Mesendoderm (in vitro differentiated cells): ENCODE data around the gene LAMA4.

Experiments used
- DNase-seq: peaks from one replicate; pipeline ENCODE4 v3.0.0; 2013
- H2AK5ac ChIP-seq: 2 replicates; pipeline ENCODE4 v1.6.1; 2013; ENCODE audit warnings: low read length, inconsistent platforms
- H2BK120ac ChIP-seq: 2 replicates; pipeline ENCODE4 v1.6.1; 2013; ENCODE audit warnings: low read depth, mild to moderate bottlenecking, low read length, moderate library complexity, mixed read lengths
- H2BK15ac ChIP-seq: replicated peaks from 2 replicates; pipeline ENCODE4 v1.6.1; 2013; ENCODE audit warnings: low read depth, mild to moderate bottlenecking, moderate library complexity
- H2BK5ac ChIP-seq: 2 replicates; pipeline ENCODE4 v1.6.1; 2013; ENCODE audit warnings: low read length, inconsistent platforms
- H3K18ac ChIP-seq: 2 replicates; pipeline ENCODE4 v1.6.1; 2013; ENCODE audit warnings: mild to moderate bottlenecking, low read length, mixed read lengths
- H3K23ac ChIP-seq: one replicate; pipeline ENCODE4 v1.6.1; 2013; ENCODE audit warnings: low read length
- H3K27ac ChIP-seq: 2 replicates; pipeline ENCODE4 v1.5.1; 2013; ENCODE audit warnings: low read depth, mild to moderate bottlenecking, inconsistent platforms, low read length, moderate library complexity
- H3K27me3 ChIP-seq: 2 replicates; pipeline ENCODE4 v1.6.1; 2013; ENCODE audit warnings: low read length, control low read depth, mild to moderate bottlenecking, inconsistent platforms; ENCODE audit not compliant: insufficient read depth, poor library complexity
- H3K36me3 ChIP-seq: 2 replicates; pipeline ENCODE4 v1.6.1; 2013; ENCODE audit warnings: low read length, inconsistent platforms; ENCODE audit not compliant: control insufficient read depth, insufficient read depth
- H3K4ac ChIP-seq: one replicate; pipeline ENCODE4 v1.6.1; 2013; ENCODE audit warnings: low read depth, mild to moderate bottlenecking, low read length, moderate library complexity
- H3K4me1 ChIP-seq: 2 replicates; pipeline ENCODE4 v1.6.1; 2013; ENCODE audit warnings: low read depth, low read length, inconsistent platforms; ENCODE audit not compliant: control insufficient read depth
- H3K4me2 ChIP-seq: 2 replicates; pipeline ENCODE4 v1.6.1; 2013; ENCODE audit warnings: low read length
- H3K4me3 ChIP-seq: 2 replicates; pipeline ENCODE4 v1.5.1; 2013; ENCODE audit warnings: mild to moderate bottlenecking, low read length
- H3K56ac ChIP-seq: one replicate; pipeline ENCODE4 v1.6.1; 2013; ENCODE audit warnings: low read length
- H3K79me1 ChIP-seq: 2 replicates; pipeline ENCODE4 v1.6.1; 2013; ENCODE audit warnings: low read length, inconsistent platforms
- H3K79me2 ChIP-seq: 2 replicates; pipeline ENCODE4 v1.6.1; 2013; ENCODE audit warnings: mild to moderate bottlenecking, low read length; ENCODE audit not compliant: control insufficient read depth, insufficient read depth
- H3K9ac ChIP-seq: 2 replicates; pipeline ENCODE4 v1.6.1; 2013; ENCODE audit warnings: low read length, inconsistent platforms
- H4K5ac ChIP-seq: one replicate; pipeline ENCODE4 v1.6.1; 2013; ENCODE audit warnings: low read length
- H4K8ac ChIP-seq: one replicate; pipeline ENCODE4 v1.6.1; 2013; ENCODE audit warnings: low read depth, mild to moderate bottlenecking, control low read depth, low read length, moderate library complexity
- WGBS: extraction: QIAGEN DNeasy Blood & Tissue Kit; methylation state at CpG from one replicate; pipeline ENCODE4 v1.1.7; 2013; ENCODE audit warnings: low lambda C conversion rate, missing lambda C conversion rate; ENCODE audit not compliant: insufficient coverage; ENCODE audit errors: extremely low coverage; 5-methylcytosine and 5-hydroxymethylcytosine counted together

Gene LAMA4

DNA sequence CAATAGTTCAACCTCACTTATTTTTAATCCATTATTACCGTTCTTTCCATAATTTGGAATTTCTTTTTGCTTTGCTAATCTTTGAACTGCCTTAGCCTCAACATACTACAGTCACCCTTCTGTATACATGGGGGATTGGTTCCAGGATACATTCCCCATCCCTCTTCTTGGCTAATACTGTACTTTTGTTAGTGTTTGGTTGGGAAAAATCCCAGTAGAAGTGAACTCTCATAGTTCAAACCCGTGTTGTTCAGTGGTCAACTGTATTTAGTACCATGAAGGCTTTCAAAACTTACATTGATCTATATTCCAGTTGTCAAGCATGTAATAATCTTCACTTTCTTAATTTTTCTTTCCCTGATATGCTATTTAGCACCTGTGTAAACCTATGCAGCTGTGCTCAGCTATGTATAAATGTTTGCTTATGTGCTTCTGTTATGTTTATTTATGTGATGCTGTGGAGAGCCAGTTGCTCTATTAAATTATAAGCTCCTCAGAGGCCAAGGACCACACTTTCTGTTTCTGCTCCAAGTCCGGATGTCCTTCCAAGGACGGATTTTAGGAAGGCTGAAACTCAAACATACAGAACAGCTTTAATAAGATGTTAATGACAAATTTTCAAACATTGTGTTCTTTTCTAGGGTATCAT lies 33.3 kb upstream of the LAMA4 start:
- no peaks in the 10 kb centered on the region for H3K4me1 ChIP-seq
- H3K23ac ChIP-seq: no peak overlapping the region
- H3K56ac ChIP-seq: no peak overlapping the region
- H2BK120ac ChIP-seq: no peak overlapping the region
- H3K4me2 ChIP-seq: no peak overlapping the region
- no peak overlapping the region for H3K18ac ChIP-seq
- H3K9ac ChIP-seq: no peak overlapping the region
- no peak overlapping the region for H2BK15ac ChIP-seq
- H3K79me1 ChIP-seq: no peaks in the 10 kb centered on the region
- no peak for DNase-seq
- no peak overlapping the region for H2AK5ac ChIP-seq
- H3K4ac ChIP-seq: no peak overlapping the region
- H3K4me3 ChIP-seq: no peak overlapping the region
- H4K8ac ChIP-seq: no peak overlapping the region
- H3K36me3 ChIP-seq: no peaks in the 10 kb centered on the region
- WGBS: no CpG with 5 or more reads among the region's 4 CpGs
- no peak overlapping the region for H4K5ac ChIP-seq
- H3K79me2 ChIP-seq: no peaks in the 10 kb centered on the region
- H2BK5ac ChIP-seq: no peak overlapping the region
- no peak overlapping the region for H3K27ac ChIP-seq
- H3K27me3 ChIP-seq: no peaks in the 10 kb centered on the region

GRCh38 chr6:112286500-112287144 lies 32.3 kb upstream of the LAMA4 start:
- no peak overlapping the region for H3K4me3 ChIP-seq
- H3K4ac ChIP-seq: no peak overlapping the region
- H4K8ac ChIP-seq: no peak overlapping the region
- H3K4me1 ChIP-seq: no peaks in the 10 kb centered on the region
- no peak overlapping the region for H2BK120ac ChIP-seq
- H3K79me2 ChIP-seq: no peaks in the 10 kb centered on the region
- no peak overlapping the region for H3K9ac ChIP-seq
- H3K79me1 ChIP-seq: no peaks in the 10 kb centered on the region
- no peak overlapping the region for H4K5ac ChIP-seq
- DNase-seq: no peak
- H3K27ac ChIP-seq: no peak overlapping the region
- no peak overlapping the region for H3K56ac ChIP-seq
- H3K27me3 ChIP-seq: no peaks in the 10 kb centered on the region
- H2BK5ac ChIP-seq: no peak overlapping the region
- WGBS: no CpG with 5 or more reads among the region's 1 CpG
- no peak overlapping the region for H3K23ac ChIP-seq
- H3K4me2 ChIP-seq: no peak overlapping the region
- H3K18ac ChIP-seq: no peak overlapping the region
- H2BK15ac ChIP-seq: no peak overlapping the region
- no peak overlapping the region for H2AK5ac ChIP-seq
- no peaks in the 10 kb centered on the region for H3K36me3 ChIP-seq

DNA sequence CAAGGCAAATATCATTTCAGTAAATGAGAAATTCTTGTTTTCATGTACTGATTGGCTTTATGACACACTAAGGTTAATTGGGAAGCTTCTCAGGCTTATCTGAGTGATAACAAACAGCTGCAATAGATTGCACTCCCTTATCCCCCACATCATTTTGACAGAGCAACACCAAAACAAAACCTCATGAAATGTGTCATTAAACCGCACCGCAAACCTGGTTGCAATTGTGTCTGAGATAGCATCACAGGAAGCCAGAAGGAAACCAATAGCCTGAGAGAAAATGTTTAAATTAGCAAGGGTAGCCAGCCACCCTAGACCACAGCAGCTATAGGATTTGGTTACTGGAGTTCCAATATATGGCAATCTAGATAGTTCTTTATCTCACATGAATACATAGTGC lies 31.6 kb upstream of the LAMA4 start:
- Histone ChIP-seq H2BK120ac (no peak overlapping the region), H3K36me3 (no peaks in the 10 kb centered on the region), H2BK5ac (no peak overlapping the region), H3K56ac (no peak overlapping the region), H4K8ac (no peak overlapping the region), H3K27me3 (no peaks in the 10 kb centered on the region), H3K18ac (no peak overlapping the region), H3K4me1 (no peaks in the 10 kb centered on the region), H3K4me3 (no peak overlapping the region), H3K9ac (no peak overlapping the region), H2BK15ac (no peak overlapping the region), H3K4me2 (no peak overlapping the region), H3K79me2 (no peaks in the 10 kb centered on the region), H3K4ac (no peak overlapping the region), H3K23ac (no peak overlapping the region), H2AK5ac (no peak overlapping the region), H4K5ac (no peak overlapping the region), H3K27ac (no peak overlapping the region), H3K79me1 (no peaks in the 10 kb centered on the region)
- DNase-seq: peak; percentile 23
- WGBS: no CpG with 5 or more reads among the region's 2 CpGs

DNA sequence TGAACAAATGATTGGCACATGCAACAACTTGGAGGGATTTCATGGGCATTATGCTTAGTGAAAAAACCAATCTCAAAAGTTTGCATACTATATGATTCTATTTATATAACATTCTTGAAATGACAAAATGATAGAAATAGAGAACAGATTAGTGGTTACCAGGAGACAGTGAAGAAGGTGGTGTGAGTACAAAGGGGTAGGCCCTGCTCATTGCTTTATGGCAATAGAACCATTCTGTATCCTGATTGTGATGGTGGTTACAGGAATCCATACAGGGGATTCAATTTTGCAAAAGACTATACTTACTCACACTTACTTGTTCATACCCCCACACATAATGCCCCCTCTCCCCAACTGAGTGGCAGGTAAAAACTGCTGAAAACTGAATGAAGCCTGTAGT lies 30.2 kb upstream of the LAMA4 start:
- no peaks in the 10 kb centered on the region for H3K79me1 ChIP-seq
- H2BK120ac ChIP-seq: no peak overlapping the region
- H2BK15ac ChIP-seq: no peak overlapping the region
- H3K4me3 ChIP-seq: no peak overlapping the region
- H3K18ac ChIP-seq: no peak overlapping the region
- no peak for DNase-seq
- H3K4me1 ChIP-seq: no peaks in the 10 kb centered on the region
- no peaks in the 10 kb centered on the region for H3K36me3 ChIP-seq
- no peak overlapping the region for H2BK5ac ChIP-seq
- no peaks in the 10 kb centered on the region for H3K79me2 ChIP-seq
- no peak overlapping the region for H4K8ac ChIP-seq
- no peak overlapping the region for H3K23ac ChIP-seq
- H3K4ac ChIP-seq: no peak overlapping the region
- H4K5ac ChIP-seq: no peak overlapping the region
- H3K4me2 ChIP-seq: no peak overlapping the region
- H3K56ac ChIP-seq: no peak overlapping the region
- H3K9ac ChIP-seq: no peak overlapping the region
- no peak overlapping the region for H2AK5ac ChIP-seq
- H3K27ac ChIP-seq: no peak overlapping the region
- H3K27me3 ChIP-seq: no peaks in the 10 kb centered on the region

- Histone ChIP-seq H2BK120ac (no peak overlapping the region), H3K4ac (no peak overlapping the region), H3K79me2 (no peaks in the 10 kb centered on the region), H3K4me1 (no peaks in the 10 kb centered on the region), H2BK15ac (no peak overlapping the region), H3K79me1 (no peaks in the 10 kb centered on the region), H2AK5ac (no peak overlapping the region), H3K18ac (no peak overlapping the region), H3K27me3 (no peaks in the 10 kb centered on the region), H3K23ac (no peak overlapping the region), H2BK5ac (no peak overlapping the region), H3K4me2 (no peak overlapping the region), H3K27ac (no peak overlapping the region), H3K4me3 (no peak overlapping the region), H4K8ac (no peak overlapping the region), H3K56ac (no peak overlapping the region), H4K5ac (no peak overlapping the region), H3K9ac (no peak overlapping the region), H3K36me3 (no peaks in the 10 kb centered on the region)
- WGBS: no CpG with 5 or more reads among the region's 4 CpGs
- no peak for DNase-seq
Measured at GRCh38 chr6:112283621-112284020, 29.3 kb upstream of the LAMA4 start.
